OCI-LY3 (cell line): ENCODE measurements around the gene FBXL15.

Experiments
- H2AFZ ChIP-seq: fragments of 200-600, 300-600 bp; shearing (Covaris generic); 2 replicates; pipeline ENCODE4 v1.6.0; 2014; ENCODE audit warnings: antibody characterized with exemption, low read depth, low read length
- H3K27ac ChIP-seq: fragments of 200-600, 300-600 bp; sonication (generic); 2 replicates; pipeline ENCODE4 v1.5.1; 2014; ENCODE audit warnings: mild to moderate bottlenecking, low read length, moderate library complexity, mixed read lengths
- H3K27me3 ChIP-seq: fragments of 200-600, 300-600 bp; sonication (generic); 2 replicates; pipeline ENCODE4 v1.6.1; 2014; ENCODE audit warnings: low read depth, low read length, mixed read lengths
- H3K36me3 ChIP-seq: fragments of 200-600, 300-600 bp; sonication (generic); replicated peaks from 2 replicates; pipeline ENCODE3; 2014; ENCODE audit warnings: low read depth, low read length, mixed read lengths
- H3K4me1 ChIP-seq: fragments of 300-600, 200-600 bp; sonication (generic); 2 replicates; pipeline ENCODE4 v1.6.1; 2014; ENCODE audit warnings: low read length, mixed read lengths
- H3K4me2 ChIP-seq: fragments of 200-600, 300-600 bp; sonication (generic); 2 replicates; pipeline ENCODE4 v1.6.1; 2014; ENCODE audit warnings: low read length, mixed read lengths
- H3K4me3 ChIP-seq: fragments of 300-600, 200-600 bp; sonication (generic); 2 replicates; pipeline ENCODE4 v1.5.1; 2014; ENCODE audit warnings: antibody characterized with exemption, mild to moderate bottlenecking, low read length, moderate library complexity
- H3K79me2 ChIP-seq: fragments of 300-600, 200-600 bp; shearing (Covaris generic); 2 replicates; pipeline ENCODE4 v1.6.1; 2014; ENCODE audit warnings: mild to moderate bottlenecking, low read length, mixed read lengths
- H3K9ac ChIP-seq: fragments of 300-600, 200-600 bp; shearing (Covaris generic); 2 replicates; pipeline ENCODE4 v1.6.0; 2014; ENCODE audit warnings: mild to moderate bottlenecking, low read length, moderate library complexity
- H3K9me3 ChIP-seq: fragments of 200-600, 300-600 bp; shearing (Covaris generic); 2 replicates; pipeline ENCODE4 v1.6.1; 2014; ENCODE audit warnings: low read length, mixed read lengths; ENCODE audit not compliant: insufficient read depth
- H4K20me1 ChIP-seq: fragments of 200-600, 300-600 bp; sonication (generic); 2 replicates; pipeline ENCODE4 v1.6.1; 2016; ENCODE audit warnings: low read length, mixed read lengths; ENCODE audit not compliant: insufficient read depth
- EZH2phosphoT487 ChIP-seq: fragments of 200-600 bp; shearing (Covaris generic); IDR thresholded peaks from 2 replicates; pipeline ENCODE4 v1.6.1; 2018; ENCODE audit warnings: antibody characterized with exemption, mixed run types, low read depth
- TF ChIP-seq, protein P1 (sequence below): fragments of 200-600, 300-600 bp; sonication (generic); IDR thresholded peaks from 2 replicates; pipeline ENCODE4 v1.5.1; 2014; ENCODE audit warnings: antibody characterized with exemption, low read length, low read depth

FBXL15 gene

DNA sequence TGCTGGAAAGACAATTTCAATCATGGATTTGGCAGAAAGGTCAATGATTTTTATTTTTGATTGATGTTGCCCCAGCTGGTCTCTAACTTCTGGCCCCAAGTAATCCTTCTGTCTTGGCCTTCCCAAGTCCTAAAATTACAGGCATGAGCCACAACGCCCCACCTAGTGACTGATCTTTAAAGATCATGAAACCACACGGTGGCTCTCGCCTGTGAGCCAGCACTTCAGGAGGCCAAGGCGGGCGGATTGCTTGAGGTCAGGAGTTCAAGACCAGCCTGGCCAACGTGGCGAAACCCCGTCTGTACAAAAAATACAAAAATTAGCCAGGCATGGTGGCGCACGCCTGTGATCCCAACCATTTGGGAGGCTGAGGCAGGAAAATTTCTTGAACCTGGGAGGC is 43.3 kb downstream of the FBXL15 start:
- Histone ChIP-seq H4K20me1 (no peaks in the 10 kb centered on the region), H3K27me3 (no peaks in the 10 kb centered on the region), H2AFZ (no peak overlapping the region), H3K9ac (no peak overlapping the region), H3K79me2 (peaks cover 20% of the 10 kb centered on the region), H3K4me3 (no peak overlapping the region), H3K36me3 (no peaks in the 10 kb centered on the region), H3K27ac (no peak overlapping the region), H3K4me2 (no peak overlapping the region), H3K9me3 (no peaks in the 10 kb centered on the region), H3K4me1 (peaks cover 15% of the 10 kb centered on the region)
- TF ChIP-seq EZH2phosphoT487, result no peak
- TF ChIP-seq, protein P1, sequence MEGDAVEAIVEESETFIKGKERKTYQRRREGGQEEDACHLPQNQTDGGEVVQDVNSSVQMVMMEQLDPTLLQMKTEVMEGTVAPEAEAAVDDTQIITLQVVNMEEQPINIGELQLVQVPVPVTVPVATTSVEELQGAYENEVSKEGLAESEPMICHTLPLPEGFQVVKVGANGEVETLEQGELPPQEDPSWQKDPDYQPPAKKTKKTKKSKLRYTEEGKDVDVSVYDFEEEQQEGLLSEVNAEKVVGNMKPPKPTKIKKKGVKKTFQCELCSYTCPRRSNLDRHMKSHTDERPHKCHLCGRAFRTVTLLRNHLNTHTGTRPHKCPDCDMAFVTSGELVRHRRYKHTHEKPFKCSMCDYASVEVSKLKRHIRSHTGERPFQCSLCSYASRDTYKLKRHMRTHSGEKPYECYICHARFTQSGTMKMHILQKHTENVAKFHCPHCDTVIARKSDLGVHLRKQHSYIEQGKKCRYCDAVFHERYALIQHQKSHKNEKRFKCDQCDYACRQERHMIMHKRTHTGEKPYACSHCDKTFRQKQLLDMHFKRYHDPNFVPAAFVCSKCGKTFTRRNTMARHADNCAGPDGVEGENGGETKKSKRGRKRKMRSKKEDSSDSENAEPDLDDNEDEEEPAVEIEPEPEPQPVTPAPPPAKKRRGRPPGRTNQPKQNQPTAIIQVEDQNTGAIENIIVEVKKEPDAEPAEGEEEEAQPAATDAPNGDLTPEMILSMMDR, result no peak

DNA sequence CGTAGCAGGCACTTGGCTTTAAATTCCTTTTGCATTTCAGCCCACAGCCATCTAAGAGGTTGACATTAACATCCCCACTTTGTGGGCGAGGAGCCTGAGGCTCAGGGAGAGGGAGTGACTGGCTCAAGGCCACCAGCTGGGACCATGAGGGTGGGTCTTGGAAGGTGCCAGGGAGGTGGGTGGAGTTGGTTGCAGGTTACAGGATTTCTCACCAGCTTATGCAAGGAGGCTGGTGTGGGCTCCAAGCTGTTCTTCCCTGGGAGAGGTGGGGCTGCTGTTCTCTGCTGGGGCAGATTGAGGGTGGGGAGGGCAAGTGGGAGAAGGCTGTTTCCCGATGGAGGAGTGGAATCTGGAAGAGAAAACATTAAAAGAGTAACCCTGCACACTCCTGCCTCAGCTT is 44.8 kb downstream of the FBXL15 start:
- TF ChIP-seq EZH2phosphoT487, result no peak
- TF ChIP-seq, protein P1, result no peak
- H3K4me1 ChIP-seq, result peaks cover 15% of the 10 kb centered on the region
- H3K4me2 ChIP-seq, result no peak overlapping the region
- no peak overlapping the region for H3K9ac ChIP-seq
- no peaks in the 10 kb centered on the region for H3K9me3 ChIP-seq
- no peaks in the 10 kb centered on the region for H3K36me3 ChIP-seq
- H3K4me3 ChIP-seq, result no peak overlapping the region
- no peaks in the 10 kb centered on the region for H3K27me3 ChIP-seq
- H4K20me1 ChIP-seq, result no peaks in the 10 kb centered on the region
- no peak overlapping the region for H2AFZ ChIP-seq
- peaks cover 20% of the 10 kb centered on the region for H3K79me2 ChIP-seq
- H3K27ac ChIP-seq, result no peak overlapping the region

DNA sequence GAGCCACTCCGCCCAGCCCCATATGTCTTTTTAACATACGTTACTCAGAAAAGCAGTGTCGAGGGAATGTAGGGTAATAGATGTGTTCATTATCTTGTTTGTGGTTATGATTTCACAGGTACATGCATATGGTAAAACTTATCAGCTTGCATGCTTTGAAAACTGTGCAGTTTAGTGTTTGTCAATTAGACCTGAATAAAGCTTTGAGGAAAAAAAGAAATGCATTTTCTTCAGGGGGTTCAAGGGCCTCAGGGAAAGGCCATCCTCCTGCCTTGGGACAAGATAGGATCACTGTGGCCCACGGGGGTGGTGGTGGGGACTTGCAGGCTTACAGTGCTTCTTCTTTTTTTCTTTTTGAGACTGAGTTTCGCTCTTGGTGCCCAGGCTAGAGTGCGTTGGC is 46.7 kb downstream of the FBXL15 start:
- H3K4me2 ChIP-seq, result no peak overlapping the region
- TF ChIP-seq, protein P1, result no peak
- TF ChIP-seq EZH2phosphoT487, result no peak
- no peaks in the 10 kb centered on the region for H3K27me3 ChIP-seq
- H3K36me3 ChIP-seq, result no peaks in the 10 kb centered on the region
- H3K9me3 ChIP-seq, result no peaks in the 10 kb centered on the region
- no peak overlapping the region for H3K4me3 ChIP-seq
- H3K9ac ChIP-seq, result no peak overlapping the region
- H3K79me2 ChIP-seq, result peaks cover 14% of the 10 kb centered on the region
- no peak overlapping the region for H2AFZ ChIP-seq
- H3K27ac ChIP-seq, result no peak overlapping the region
- peaks cover 6% of the 10 kb centered on the region for H3K4me1 ChIP-seq
- no peaks in the 10 kb centered on the region for H4K20me1 ChIP-seq

DNA sequence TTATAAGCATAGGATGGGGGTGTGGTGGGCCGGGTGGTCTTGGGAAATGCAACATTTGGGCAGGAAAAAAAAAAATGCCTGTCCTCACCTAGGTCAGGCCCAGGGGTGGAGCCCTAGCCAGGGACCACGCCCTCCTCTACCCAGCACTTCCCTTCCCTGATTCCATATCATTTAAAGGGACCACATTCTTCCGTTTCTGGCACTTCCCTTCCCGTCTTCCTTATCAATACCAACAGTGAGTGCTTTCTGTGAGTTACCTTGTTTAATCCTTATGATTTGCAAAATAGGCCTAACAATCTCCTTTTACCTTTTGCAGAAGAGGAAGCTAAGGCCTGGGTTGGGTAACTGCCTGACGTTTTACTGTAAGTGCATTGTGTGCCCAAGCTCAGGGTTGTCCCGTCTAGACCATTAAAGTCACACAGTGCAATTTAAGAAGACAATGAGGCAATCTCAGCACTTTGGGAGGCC is 47.4 kb downstream of the FBXL15 start:
- peaks cover 9% of the 10 kb centered on the region for H3K79me2 ChIP-seq
- TF ChIP-seq, protein P1, result no peak
- TF ChIP-seq EZH2phosphoT487, result no peak
- no peak overlapping the region for H3K9ac ChIP-seq
- H3K4me1 ChIP-seq, result no peaks in the 10 kb centered on the region
- no peak overlapping the region for H2AFZ ChIP-seq
- H3K4me2 ChIP-seq, result no peak overlapping the region
- no peaks in the 10 kb centered on the region for H3K27me3 ChIP-seq
- H3K36me3 ChIP-seq, result no peaks in the 10 kb centered on the region
- H3K9me3 ChIP-seq, result no peaks in the 10 kb centered on the region
- no peaks in the 10 kb centered on the region for H4K20me1 ChIP-seq
- H3K27ac ChIP-seq, result no peak overlapping the region
- no peak overlapping the region for H3K4me3 ChIP-seq
